NCI-H2196 (cell line): ENCODE data around the gene SIAH3.

Experiments
- DNase-seq: peaks from one replicate; lab custom pipeline; 2025; ENCODE audit not compliant: unreplicated experiment; lab: John Stamatoyannopoulos, UW

The SIAH3 gene

GRCh38 chr13:45823583-45823982, 28.0 kb downstream of the SIAH3 start:
- DNase-seq = no peak

- no peak for DNase-seq
Measured at GRCh38 chr13:45821811-45822210, 29.7 kb downstream of the SIAH3 start.

DNA sequence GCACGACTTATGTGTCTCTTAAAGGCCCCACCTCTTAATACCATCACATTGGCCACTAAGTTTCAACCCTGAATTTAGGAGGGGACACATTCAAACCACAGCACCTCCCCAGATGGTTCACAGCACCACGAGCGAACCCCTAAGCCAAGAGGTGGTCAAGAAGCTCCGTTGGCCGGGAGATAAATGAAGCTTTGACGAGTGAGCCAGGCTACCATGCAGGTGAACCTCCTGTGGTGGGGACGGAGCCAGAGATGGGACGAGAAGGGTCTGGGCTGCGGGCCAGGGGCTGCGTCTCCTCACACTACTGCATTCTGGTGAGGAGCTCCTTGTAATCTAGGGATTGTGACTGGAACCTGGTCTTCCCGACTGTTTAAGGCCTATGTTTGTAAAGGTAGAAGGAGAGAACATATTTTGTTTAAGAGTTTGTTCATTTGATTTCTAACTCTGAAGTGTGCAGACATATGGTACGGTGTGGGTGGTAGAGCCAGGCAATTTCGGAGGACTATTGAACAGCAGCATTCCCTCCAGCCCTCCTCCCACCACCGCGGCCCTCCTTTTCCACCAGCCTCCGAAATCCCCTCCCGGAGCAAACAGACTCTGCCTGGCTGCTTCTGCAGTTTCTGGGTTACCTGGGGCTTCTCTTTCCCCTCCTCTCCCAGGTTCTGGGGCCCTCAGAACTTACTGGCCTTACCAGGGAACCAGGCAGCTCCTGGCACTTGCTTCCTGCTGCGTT, 31.3 kb downstream of the SIAH3 start:
- no peak for DNase-seq

DNA sequence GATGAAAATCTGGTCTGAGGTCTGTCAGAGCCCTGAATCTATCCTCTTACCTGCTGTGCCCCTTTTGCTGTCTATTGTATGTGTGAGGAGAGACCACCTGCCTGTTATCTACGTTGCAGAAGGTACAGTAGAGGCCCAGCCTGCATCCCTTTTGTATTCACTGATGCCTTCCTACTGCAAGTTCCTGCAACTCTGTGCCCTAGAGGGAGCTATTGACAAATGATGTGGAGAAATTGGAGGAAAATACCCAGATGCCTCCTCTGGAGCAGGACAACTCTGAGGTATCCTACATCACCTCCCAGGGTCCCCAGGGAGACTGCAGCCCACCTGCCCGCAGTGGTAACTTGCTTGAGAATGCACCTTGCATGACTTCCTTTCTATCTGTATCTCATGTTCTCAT, 33.7 kb downstream of the SIAH3 start:
- no peak for DNase-seq

DNA sequence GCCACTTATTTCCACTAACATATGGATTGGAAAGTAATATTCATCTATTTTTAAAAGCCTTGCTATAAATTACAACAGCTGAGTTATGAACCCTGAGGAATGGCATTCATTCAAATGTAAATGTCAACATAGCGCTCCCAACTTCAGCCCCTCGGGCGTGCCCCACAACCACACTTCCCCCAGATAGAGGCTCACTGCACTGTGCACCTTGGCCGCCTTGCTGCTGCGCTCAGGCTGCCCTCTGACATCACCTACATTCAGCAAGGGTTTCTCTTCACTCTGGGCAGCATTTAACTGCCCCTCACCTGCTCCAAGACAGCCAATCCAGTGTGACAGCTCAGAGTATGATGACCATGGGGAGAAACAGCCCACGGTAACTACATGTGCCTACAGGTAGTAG, 35.1 kb downstream of the SIAH3 start:
- DNase-seq = no peak

DNA sequence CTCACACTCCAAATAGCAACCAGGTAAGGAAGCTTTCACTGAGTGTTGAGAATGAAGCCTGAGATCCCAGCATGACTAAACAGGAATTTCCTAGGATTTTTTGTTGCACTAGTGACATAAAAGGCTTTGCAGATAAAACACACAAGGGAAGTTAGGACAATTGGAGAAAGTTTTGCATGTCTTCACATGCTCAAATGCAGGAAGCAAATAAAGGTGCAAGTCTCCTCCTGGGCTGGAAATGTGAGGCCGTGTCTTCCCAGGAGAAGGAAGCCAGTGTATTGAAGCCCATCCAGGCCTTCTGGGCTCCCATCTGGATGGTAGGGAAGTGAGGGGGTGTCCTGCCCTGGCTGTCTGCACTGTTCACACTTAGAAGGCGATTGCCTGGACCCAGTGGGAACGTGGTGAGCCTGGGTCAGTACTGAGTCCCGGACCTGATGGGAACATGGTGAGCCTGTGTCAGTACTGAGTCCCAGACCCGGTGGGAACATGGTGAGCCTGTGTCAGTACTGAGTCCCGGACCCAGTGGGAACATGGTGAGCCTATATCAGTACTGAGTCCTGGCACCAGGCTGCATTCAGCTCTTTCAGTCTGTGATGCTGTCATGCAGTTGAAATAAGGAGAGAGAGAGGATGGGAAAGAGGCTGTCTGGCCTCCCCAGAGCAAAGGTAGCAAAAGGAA, 38.7 kb downstream of the SIAH3 start:
- DNase-seq = no peak

- no peak for DNase-seq
Measured at GRCh38 chr13:45811891-45812694, 39.5 kb downstream of the SIAH3 start.

DNA sequence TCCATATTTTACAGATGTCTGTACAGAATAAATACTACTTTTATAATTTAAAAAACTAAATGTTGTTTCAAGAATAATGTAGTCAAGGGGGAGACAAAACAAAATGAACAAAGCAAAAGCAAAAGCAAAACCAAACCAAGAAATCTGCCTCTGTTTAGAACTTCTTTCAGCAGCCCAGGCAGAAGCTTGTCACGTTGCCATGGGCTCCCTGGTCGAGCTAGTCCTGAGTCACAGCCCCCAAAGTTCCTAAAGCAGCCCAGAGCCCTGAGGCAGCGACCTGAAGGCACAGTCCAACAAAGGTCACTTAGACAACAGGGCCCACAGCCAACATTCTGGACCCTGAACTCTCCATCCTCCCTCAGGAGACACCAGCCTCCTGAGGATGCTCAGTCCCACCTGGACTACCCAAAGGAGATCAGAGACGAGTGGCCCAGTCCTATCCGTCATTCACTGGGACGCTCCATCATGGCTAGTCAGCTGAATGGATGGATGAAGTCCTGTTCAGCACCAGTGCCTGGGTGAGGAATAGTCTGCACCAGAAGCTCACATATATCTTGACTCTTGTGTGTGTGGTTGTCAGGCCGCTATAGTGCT, 41.7 kb downstream of the SIAH3 start:
- DNase-seq = no peak

- no peak for DNase-seq
Measured at GRCh38 chr13:45808925-45809324, 42.6 kb downstream of the SIAH3 start.

DNA sequence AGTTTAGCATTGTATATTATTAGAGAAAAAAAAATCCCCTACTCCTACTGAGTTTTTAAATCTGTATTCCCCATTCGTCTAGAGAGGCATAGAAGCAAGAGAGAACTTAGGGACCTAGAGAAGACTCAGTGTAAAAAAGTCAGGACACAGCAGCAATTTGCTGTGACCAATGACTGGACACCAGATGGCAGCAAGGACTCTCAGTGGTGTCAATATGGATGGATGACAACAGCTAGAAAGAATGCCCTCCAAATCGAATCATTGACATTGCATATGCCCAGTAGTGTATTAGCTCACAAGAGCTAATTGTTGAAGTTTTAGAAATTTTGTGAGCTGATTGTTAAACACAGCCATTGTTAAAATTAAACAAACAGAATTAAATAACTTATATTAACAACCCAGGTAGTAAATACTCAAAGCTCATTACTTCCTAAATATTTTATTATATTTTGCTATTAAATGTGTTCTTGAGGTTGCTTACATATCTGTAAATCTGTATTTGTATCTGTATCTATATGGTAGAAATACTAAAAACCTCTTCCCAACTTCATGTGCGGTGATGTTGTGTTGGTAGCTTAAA, 43.9 kb downstream of the SIAH3 start:
- DNase-seq = peak; percentile 20

- DNase-seq = no peak
Measured at GRCh38 chr13:45800485-45800884, 51.1 kb downstream of the SIAH3 start.

- no peak for DNase-seq
Measured at GRCh38 chr13:45799451-45799850, 52.1 kb downstream of the SIAH3 start.

DNA sequence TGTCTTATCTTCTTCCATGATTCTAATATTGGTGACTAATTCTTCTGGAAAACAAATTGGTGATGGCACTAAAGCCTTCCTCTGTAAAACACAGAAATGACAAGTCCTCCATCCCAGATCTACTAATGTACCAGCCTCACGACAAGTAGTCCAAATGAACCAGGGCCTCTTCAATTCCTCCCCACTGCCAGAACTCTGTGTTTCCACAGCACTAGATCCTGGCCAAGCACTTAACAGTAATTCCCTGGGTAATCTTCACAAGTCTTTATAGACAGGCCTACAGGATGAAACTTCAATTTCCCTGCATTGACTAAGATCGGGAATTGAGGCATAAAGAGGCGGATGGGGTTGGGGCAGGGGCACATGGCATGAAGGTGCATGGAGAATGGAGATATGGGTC, 52.7 kb downstream of the SIAH3 start:
- DNase-seq = no peak

GRCh38 chr13:45796426-45797235, 54.9 kb downstream of the SIAH3 start:
- DNase-seq = no peak

DNA sequence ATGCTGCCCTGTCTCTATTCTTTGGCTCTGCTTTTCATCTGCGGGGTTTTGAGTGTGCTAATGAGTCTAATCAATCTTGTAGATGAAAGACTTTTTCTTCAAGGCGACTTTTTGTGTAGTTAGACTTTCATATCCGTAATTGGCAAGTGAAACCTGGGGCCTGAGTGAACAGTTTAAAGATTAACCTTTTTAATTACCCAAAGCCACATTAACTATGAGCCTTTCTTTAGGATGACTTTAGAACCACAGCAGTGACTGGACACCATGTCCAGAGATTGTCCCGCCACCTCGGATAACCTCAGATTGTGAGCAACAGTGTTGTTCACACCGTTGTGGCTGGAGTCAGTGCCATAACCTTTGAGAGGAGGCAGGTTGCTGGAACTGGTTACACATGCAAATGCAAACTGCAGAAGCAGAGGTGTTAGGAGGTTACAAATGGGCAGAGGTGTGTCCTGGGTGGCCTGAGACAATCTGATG, 58.7 kb downstream of the SIAH3 start:
- no peak for DNase-seq

DNA sequence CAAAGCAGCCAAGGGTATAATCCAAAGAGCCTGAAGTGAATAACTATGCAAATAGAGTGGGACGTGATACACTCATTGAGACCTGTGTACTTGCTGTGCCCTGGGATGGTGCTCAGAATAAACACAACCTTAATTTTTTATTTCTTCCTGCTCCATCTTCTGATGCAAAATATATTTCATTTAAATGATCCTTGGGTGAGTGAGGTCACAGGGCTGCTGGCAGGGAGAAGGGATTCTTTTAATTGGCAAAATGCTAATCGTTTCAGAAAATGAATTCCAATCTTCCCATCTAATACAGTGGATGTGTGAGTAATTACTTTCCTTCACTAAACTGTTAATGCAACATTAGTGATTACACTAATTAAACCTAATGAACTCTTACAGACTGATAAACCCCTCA, 63.5 kb downstream of the SIAH3 start:
- no peak for DNase-seq

- no peak for DNase-seq
Measured at GRCh38 chr13:45787346-45787745, 64.2 kb downstream of the SIAH3 start.

- DNase-seq = peak; percentile 44
Measured at GRCh38 chr13:45786293-45786920, 65.1 kb downstream of the SIAH3 start.

- no peak for DNase-seq
Measured at GRCh38 chr13:45784755-45785675, 66.5 kb downstream of the SIAH3 start.
